Mesothelial cell of epicardium (in vitro differentiated cells): Measurements from ENCODE around the gene ALKAL2. TPM values are rescaled to one million over a fixed set of nuclear protein-coding genes. Genes with fewer than 3 reads are reported as not detected.
"Not testable (repeated sequence)": the region's sequence is repeated elsewhere in the genome, so short reads cannot be mapped to it uniquely, and the experiment has no call there.

Experiments used
- DNase-seq, 2 experiments: peaks; one replicate each; pipeline ENCODE4 v3.0.0; 2021; ENCODE audit warnings: low spot score in 2 of 2; ENCODE audit not compliant: unreplicated experiment in 2 of 2
- H3K27ac Mint-ChIP-seq: 2 replicates; pipeline ENCODE4 v1.8.0; 2021; ENCODE audit warnings: mixed read lengths
- H3K27me3 Mint-ChIP-seq: 2 replicates; pipeline ENCODE4 v1.8.0; 2021; ENCODE audit warnings: low read depth, mixed read lengths
- H3K36me3 Mint-ChIP-seq: 2 replicates; pipeline ENCODE4 v1.8.0; 2021; ENCODE audit warnings: mixed read lengths
- H3K4me1 Mint-ChIP-seq: 2 replicates; pipeline ENCODE4 v1.8.0; 2021; ENCODE audit warnings: mixed read lengths
- H3K4me3 Mint-ChIP-seq: 2 replicates; pipeline ENCODE4 v1.8.0; 2021; ENCODE audit warnings: mild to moderate bottlenecking, moderate library complexity, mixed read lengths
- H3K9me3 Mint-ChIP-seq: 2 replicates; pipeline ENCODE4 v1.8.0; 2021; ENCODE audit warnings: mixed read lengths
- total RNA-seq: library from RNA; stranded (reverse); gene quantifications from 3 replicates; pipeline ENCODE4 v1.2.1, GENCODE V29; 2021
- TF ChIP-seq, protein P1 (sequence below): fragments of 200-600 bp; sonication (generic); IDR thresholded peaks from one replicate; pipeline ENCODE4 v1.5.0; 2021; ENCODE audit warnings: antibody characterized with exemption; ENCODE audit not compliant: unreplicated experiment

The ALKAL2 gene
- total RNA-seq, 1 donor from 2014 or later = 1.1 TPM

DNA sequence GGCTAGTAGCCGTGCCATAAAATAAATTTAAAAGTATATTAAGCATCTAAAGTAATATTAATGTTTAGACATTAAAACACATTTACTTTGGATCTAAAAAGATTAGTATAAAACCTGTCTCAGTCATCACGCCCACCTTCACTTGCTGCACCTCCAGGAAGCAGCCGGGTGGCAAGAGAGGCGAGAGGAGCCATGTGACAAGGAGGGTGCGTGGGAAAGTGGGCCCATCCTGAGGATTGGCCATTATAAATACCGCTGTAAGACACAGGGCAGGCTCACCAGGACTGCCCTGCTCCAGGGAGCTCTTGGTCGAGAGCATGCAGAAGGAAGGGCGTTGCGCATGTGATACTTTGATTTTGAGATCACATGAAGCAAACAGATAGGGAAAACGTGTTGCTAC, 34.4 kb upstream of the ALKAL2 start:
- DNase-seq = no peak
- no peak overlapping the region for H3K27ac Mint-ChIP-seq
- H3K4me3 Mint-ChIP-seq = no peak overlapping the region
- H3K9me3 Mint-ChIP-seq = peaks cover 16% of the 10 kb centered on the region
- TF ChIP-seq, protein P1, sequence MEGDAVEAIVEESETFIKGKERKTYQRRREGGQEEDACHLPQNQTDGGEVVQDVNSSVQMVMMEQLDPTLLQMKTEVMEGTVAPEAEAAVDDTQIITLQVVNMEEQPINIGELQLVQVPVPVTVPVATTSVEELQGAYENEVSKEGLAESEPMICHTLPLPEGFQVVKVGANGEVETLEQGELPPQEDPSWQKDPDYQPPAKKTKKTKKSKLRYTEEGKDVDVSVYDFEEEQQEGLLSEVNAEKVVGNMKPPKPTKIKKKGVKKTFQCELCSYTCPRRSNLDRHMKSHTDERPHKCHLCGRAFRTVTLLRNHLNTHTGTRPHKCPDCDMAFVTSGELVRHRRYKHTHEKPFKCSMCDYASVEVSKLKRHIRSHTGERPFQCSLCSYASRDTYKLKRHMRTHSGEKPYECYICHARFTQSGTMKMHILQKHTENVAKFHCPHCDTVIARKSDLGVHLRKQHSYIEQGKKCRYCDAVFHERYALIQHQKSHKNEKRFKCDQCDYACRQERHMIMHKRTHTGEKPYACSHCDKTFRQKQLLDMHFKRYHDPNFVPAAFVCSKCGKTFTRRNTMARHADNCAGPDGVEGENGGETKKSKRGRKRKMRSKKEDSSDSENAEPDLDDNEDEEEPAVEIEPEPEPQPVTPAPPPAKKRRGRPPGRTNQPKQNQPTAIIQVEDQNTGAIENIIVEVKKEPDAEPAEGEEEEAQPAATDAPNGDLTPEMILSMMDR = no peak
- no peaks in the 10 kb centered on the region for H3K4me1 Mint-ChIP-seq
- no peaks in the 10 kb centered on the region for H3K36me3 Mint-ChIP-seq
- H3K27me3 Mint-ChIP-seq = peaks cover 8% of the 10 kb centered on the region

DNA sequence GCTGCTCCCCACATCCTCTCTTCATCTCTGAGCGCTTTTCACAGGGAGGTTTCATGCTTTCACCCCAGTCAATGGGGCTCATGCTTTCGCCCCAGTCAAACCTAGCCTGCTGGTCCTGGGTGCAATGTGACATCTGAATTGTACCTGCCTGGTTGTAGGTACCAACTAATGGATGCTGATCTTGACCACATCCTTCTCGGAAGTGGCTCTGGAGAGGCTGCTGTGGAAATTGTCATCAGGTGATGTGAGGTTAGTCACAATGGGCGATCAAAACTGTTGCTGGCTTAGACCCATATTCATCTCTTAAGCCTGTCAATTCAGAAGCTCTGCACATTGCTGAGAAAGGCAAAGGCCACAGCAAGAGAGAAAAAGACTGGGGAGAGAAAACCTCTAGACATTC, 32.7 kb upstream of the ALKAL2 start:
- DNase-seq = no peak
- Mint-ChIP-seq H3K36me3 (no peaks in the 10 kb centered on the region), H3K4me1 (no peaks in the 10 kb centered on the region), H3K27me3 (peaks cover 11% of the 10 kb centered on the region), H3K9me3 (no peaks in the 10 kb centered on the region), H3K4me3 (no peak overlapping the region), H3K27ac (no peak overlapping the region)
- TF ChIP-seq, protein P1 = no peak

DNA sequence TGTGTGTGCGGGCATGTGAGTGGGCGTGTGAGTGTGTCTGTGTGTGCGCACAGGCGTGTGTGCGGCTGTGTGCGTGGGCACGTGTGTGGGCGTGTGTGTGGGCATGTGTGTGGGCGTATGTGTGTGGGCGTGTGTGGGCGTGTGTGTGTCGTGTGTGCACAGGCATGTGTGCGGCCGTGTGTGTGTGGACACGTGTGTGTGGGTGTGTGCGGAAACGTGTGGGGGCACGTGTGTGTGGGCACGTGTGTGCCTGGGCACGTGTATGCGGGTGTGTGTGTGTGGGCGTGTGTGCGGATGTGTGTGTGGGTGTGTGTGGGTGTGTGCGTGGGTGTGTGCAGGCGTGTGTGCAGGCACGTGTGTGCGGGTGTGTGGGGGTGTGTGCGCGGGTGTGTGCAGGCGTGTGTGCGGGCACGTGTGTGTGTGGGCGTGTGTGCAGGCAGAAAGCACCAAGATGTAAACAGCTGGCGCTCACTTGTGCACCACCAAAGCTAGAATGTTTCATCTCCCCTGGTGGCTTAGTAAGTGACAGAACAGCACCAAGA, 31.2 kb upstream of the ALKAL2 start:
- Mint-ChIP-seq H3K27me3 (peaks cover 5% of the 10 kb centered on the region), H3K4me1 (no peaks in the 10 kb centered on the region), H3K27ac (no peak overlapping the region), H3K4me3 (no peak overlapping the region), H3K9me3 (no peaks in the 10 kb centered on the region), H3K36me3 (no peaks in the 10 kb centered on the region)
- TF ChIP-seq, protein P1 = no peak
- no peak for DNase-seq

DNA sequence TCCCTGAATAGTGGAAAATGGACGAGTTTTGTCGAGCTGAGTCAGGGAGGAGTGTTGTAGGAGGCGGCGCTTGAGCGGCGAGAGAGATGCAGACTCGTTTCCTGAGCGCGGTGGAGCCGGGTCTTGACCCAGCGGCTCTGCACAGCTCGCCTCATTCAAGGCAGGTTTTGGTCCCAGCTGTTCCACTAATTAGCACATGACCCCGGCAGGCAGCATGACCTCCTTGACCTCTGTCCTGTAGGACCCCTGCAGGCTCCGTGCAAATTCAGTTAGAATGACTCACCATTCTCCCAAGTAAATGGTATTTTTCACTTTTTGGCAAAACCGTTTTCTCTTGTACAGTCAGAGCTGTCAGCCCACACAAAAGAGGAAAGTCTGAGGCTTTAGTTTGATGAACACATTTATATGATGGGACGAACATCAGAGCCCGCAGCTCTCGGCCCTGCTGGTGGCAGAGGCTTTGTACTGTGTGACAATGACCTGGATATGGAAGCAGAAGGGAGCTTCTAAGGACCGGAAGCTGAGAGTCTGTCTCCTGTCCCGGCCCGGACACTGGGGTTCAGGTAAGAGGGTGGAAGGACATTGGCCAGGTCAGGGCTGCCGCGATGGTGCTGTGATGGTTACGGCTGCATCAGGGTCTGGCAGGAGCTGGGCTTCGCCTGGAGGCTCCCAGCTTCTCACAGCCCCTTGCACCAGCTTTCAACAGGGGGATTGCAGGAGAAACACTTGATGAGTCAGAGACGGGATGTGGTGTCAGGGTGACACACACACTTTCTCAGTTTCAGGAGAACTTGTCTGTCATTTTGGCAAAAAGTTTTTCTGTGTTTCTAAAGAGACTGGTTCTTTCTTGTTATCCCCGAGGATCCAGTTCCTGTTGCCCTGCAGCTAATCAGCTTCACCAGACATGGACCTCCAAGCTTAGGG, 29.9 kb upstream of the ALKAL2 start:
- Mint-ChIP-seq H3K36me3 (no peaks in the 10 kb centered on the region), H3K27ac (no peak overlapping the region), H3K9me3 (no peaks in the 10 kb centered on the region), H3K4me1 (no peaks in the 10 kb centered on the region), H3K4me3 (no peak overlapping the region), H3K27me3 (peaks cover 4% of the 10 kb centered on the region)
- TF ChIP-seq, protein P1 = no peak
- DNase-seq = no peak

DNA sequence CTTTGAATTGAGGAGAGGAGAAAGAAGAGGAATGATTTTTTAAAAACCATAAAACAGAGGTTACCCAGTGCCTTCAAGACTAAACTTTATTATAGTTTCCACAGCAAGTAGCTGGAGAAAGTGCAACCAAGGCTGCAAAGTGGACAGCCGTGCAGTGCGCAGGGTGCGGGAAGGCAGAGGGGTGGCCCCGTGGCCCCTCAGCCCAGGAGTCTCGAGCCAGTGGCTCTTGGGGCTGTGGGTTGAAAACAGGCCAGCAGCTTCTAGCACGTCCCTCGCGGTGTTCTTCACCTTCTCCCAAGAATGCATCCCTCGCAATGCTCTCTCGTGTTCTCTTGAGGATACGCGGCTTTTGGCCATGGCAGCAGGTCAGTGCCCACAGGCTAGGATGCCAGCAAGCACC, 28.5 kb upstream of the ALKAL2 start:
- DNase-seq = no peak
- Mint-ChIP-seq H3K27ac (no peak overlapping the region), H3K36me3 (no peaks in the 10 kb centered on the region), H3K27me3 (peaks cover 7% of the 10 kb centered on the region), H3K9me3 (no peaks in the 10 kb centered on the region), H3K4me1 (no peaks in the 10 kb centered on the region), H3K4me3 (no peak overlapping the region)
- TF ChIP-seq, protein P1 = no peak

DNA sequence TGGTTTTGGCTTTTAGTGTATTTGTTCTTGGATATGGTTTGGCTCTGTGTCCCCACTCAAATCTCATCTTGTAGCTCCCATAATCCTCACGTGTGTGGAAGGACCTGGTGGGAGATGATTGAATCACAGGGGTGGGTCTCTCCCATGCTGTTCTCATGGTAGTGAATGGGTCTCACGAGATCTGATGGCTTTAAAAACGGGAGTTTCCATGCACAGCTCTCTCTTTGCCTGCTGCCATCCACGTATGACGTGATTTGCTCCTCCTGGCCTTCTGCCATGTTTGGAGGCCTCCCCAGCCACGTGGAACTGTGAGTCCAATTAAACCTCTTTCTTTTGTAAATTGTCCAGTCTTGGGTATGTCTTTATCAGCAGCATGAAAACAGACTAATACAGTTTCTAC, 28.0 kb upstream of the ALKAL2 start:
- H3K27ac Mint-ChIP-seq, H3K9me3 Mint-ChIP-seq, DNase-seq, H3K36me3 Mint-ChIP-seq, H3K27me3 Mint-ChIP-seq, H3K4me1 Mint-ChIP-seq, H3K4me3 Mint-ChIP-seq: not testable (repeated sequence)
